ENCODE data around the gene OOEP.

DNA sequence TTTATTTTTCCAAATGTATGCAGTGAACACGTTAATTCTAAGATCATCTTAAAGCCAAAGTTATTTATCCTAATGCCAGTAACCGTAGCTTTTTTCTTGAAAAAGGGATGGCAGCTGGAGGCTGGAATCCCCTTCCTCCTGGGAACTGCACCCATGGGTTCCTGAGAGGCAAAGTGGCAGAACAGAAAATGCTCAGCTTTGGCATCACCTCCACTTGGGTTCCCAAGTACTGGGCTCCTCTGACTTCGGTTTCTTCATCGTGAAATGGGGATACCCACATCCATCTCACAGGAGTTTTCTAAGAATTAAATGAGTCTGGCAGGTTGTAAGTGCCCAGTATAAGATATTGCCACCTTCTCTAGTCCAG is 18.7 kb upstream of the OOEP start:
- TF ChIP-seq, protein P1, sequence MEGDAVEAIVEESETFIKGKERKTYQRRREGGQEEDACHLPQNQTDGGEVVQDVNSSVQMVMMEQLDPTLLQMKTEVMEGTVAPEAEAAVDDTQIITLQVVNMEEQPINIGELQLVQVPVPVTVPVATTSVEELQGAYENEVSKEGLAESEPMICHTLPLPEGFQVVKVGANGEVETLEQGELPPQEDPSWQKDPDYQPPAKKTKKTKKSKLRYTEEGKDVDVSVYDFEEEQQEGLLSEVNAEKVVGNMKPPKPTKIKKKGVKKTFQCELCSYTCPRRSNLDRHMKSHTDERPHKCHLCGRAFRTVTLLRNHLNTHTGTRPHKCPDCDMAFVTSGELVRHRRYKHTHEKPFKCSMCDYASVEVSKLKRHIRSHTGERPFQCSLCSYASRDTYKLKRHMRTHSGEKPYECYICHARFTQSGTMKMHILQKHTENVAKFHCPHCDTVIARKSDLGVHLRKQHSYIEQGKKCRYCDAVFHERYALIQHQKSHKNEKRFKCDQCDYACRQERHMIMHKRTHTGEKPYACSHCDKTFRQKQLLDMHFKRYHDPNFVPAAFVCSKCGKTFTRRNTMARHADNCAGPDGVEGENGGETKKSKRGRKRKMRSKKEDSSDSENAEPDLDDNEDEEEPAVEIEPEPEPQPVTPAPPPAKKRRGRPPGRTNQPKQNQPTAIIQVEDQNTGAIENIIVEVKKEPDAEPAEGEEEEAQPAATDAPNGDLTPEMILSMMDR (IDR thresholded peaks at IDR 0.05; ENCODE audit: insufficient read depth, low read length, poor library complexity, severe bottlenecking), result no peak
- TF ChIP-seq EZH2phosphoT487 (conservative IDR thresholded peaks at IDR 0.05; ENCODE audit: low read length), result no peak
